ENCODE results near the gene SPATA13.
"Not testable (repeated sequence)": the region's sequence is repeated elsewhere in the genome, so short reads cannot be mapped to it uniquely, and the experiment has no call there.

The SPATA13 gene

GRCh38 chr13:24160458-24161009, at the start of gene SPATA13:
TSS of gene SPATA13 (plus strand) at chr13:24160720. CDS start at chr13:24222930, 62,210 bp downstream.
- peak; percentile 89 for DNase-seq

GRCh38 chr13:24112791-24113190, 47.7 kb upstream of the SPATA13 start:
- no peak for DNase-seq

DNA sequence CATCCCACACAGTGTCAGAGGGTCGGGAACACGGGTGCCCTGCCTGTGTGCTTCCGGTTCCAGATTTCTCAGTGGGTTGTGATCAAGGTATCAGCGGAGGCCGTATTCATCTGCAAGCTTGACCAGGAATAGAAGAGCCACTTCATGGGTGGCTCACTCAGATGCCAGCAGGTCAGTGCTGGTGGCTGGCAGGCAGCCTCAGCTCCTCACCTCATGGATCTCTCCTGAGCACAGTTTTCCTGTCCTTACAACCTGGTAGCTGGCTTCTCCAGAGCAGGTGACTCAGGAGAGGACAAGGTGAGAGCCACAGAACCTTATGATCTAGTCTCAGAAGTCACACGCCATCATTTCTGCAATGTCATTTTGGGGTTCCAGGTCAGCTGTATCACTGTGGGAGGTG, 44.8 kb upstream of the SPATA13 start:
- DNase-seq: no peak

DNA sequence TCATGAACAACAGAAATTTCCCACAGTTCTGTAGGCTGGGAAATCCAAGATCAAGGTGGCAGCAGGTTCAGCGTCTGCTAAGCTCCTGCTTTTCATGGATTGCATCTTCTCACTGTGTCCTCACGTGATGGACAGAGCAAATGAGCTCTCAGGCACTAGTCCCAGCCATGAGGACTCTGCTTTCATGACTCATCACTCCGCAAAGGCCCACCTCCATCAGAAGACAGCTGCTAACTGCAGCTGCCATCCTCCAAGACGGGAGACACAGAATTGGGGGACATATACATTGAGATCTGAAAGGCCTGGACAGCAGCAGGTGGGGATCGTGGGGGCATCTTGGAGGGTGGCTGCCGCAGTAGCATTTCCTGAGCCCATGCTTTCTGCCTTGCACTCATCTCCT, 44.4 kb upstream of the SPATA13 start:
- DNase-seq: no peak

DNA sequence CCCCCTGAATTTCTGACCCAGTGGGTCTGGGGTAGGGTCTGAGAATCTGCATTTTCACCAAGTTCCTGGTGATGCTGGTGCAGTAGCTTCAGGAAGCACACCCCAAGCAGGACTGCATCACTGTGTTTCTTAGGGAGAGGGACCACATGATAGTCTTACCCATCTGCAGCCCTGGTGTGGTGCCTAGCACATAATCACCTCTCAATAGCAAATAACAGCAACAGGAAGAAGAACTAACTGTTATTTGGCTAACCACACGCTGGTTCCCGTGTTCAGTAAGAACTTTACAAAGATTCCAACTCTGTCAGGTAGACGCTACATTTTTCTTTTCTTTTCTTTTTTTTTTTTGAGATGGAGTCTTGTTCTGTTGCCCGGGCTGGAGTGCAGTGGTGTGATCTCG, 41.9 kb upstream of the SPATA13 start:
- no peak for DNase-seq

DNA sequence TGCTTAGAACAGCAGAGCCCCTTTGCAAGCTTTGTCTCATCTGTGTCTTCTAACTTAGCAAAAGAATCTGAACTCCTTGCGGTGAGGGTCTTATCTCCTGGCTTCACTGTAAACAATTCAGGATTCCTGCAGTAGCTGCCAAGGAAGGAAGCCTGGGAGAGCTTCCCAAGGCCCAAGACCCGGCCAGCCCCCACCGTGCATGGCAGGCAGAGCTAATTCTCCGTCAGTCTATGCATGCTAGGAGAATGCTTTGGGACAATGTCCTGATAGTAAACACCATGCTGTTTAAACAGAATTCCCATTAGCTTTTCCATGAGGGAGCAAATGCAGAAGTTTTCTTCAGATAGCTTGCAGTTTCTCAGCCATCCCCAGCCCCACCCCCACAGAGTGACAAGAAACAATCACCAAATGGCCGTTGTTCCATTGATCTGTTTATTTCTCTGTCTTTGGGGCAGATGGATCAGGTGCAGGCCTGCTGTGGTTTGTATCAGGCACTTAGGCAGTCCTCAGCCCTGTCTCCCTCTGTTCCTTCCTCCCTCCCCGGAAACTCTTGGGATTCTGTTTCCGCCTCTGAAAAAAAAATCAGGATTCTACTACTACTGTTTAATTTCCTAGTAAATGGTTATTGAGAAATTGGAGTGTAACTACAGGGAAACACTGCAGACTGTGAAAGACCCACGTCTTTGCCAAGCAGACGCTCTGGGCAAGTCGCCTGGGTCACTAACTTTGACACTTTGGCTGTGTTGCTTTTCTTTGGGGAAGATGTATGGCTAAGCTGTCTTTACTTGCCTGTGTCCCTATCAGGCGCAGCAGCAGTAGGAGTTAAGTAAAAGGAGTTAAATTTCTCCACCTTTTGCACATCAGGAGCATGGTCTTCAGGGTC, 40.7 kb upstream of the SPATA13 start:
- DNase-seq: no peak

DNA sequence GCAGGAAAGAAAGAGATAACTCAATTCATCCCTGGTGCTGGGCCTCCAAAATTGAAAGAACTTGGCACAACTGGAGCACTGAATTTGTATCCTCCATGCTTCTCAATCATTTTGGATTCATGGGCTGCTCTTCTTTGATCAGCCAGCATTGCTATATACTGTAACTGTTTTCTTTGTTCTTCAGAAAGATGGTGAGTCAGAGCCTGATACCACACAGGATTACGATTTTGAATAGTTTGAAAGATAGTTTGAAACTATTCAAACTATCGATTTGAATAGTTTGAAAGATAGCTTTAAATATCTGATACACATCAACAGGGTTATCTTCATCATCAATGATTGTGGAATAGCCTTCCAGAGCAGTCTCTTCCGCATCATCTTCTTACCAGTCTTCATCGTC, 38.5 kb upstream of the SPATA13 start:
- DNase-seq: not testable (repeated sequence)

- no peak for DNase-seq
These were observed 38.0 kb upstream of the SPATA13 start for GRCh38 chr13:24122569-24122968.

DNA sequence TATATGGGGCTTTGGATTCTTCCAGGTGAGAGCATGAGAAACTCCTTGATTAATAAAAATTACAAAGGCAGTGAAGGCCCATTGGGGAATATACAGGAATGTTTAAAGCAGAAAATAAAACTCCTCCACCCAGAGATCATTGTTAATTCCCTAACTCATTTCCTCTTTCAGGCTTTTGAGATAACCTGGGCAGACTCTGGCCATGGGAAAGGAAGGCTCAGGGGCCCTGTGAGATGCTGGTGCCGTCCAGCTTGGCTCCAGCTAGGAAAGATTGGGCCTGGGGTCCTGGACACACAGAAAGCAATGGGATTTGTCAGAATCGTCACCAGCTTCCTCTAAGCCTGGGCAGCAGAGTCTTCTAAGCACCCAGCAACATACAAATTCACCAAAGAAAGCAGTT, 36.8 kb upstream of the SPATA13 start:
- no peak for DNase-seq

DNA sequence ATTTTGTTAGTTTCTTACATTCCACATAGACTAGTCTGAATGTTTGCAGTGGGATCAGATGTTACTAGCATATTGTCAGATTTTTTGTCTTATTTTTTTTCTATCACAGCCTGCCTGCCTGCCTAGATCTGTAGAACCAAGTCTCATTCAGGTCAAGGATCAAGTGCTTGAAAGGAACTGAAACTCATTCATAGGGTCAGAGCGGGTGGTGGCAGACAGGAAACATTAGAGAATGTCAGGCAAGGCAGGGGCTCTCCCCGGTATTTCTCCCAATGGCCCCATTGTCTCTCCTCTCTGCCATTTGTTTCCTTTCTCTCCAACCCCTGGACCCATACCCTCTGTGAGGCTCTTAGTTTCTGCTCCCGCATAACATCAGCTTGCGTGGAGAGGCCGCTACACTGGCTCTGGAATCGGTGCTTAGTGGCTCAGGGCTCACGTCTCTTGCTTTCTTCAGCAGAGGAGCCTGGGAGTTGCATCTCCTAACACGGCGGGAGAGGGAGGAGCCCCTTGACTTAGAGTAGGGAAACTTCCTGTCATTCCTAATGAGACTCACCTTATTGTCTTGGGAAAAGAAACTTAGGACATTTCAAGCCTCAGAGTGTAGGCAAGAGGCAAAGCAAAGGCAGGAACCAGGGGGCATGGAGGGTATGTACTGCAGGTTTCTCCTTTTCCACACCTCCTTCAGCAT, 35.6 kb upstream of the SPATA13 start:
- no peak for DNase-seq

- DNase-seq: no peak
These were observed 33.3 kb upstream of the SPATA13 start for GRCh38 chr13:24127116-24127631.

GRCh38 chr13:24128112-24128511, 32.4 kb upstream of the SPATA13 start:
- DNase-seq: no peak

DNA sequence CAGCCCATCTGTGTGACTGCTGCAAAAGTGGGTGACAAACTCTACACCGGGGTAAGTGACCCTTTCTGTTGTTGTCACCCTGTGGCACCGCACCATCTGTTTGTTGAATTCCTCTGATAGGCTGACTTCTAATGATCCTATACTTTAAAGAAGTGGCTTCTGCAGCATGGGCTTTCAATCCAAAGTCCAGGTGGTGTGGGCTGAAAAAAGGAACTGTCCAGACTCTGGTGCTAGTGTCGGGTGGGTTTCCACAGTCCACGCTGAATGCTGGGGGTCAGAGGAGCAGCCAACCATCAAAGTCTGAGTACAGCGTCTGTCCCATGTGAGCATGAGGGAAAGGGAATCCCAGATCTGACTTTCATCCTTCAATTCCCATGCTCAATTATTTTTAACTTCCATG, 31.6 kb upstream of the SPATA13 start:
- no peak for DNase-seq

DNA sequence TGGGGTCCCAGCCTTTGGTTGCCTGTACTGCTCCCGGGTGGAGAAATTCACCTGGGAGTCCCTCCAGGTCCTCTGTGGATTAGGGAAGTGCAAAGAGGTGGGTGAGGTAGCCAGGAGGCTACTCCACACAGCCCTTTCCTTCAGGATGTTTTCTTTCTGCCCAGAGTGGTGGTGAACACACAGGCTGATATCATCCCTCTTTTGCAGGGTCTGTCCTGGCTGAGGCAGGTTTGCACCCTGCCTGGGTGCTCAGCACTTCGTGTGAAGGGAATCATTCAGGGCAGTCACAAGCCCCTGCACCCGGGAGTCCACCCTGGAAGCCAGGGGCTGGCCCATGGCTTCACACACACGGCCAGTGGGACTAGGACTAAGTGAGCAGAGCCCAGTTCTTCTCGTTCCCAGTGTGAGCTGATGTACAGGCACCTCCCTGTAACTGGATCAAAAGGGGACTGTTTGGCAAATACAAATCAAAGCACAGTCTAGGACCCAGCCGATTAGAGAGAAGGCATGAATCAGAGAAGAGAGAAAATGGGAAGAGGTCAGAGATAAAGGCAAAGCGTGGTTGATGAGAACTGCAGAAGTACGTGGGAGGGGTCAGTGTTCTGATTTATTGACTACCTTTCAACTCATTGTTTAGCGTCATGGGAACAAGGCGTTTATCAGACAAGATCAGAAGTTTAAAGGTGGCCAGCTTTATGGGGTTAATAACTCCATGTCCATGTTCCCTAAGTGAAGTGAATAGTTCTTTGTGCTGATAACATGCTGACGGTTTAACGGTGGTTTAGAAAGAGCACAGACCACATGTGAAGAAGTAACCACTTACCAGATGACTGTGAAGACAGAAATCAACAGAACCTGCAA, 30.4 kb upstream of the SPATA13 start:
- DNase-seq: no peak

DNA sequence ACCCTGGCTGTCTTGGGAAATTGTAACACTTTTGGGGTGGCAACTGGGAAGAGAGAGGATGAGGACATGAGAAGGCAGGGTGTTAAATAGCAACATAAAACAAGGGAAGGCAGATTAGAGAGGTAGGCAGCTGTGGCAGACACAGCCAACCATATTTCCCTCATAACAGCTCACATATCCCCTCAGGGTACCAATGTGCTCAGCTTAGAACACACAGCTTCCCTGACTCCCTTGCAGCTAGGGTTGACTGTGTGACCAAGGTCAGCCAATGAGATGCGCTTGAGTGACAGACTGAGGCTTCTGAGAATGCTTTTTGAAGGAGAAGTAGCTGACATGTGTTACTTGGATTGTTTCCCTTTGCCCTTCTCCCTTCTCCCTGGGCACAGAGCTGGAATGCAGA, 28.8 kb upstream of the SPATA13 start:
- no peak for DNase-seq

- no peak for DNase-seq
These were observed 27.3 kb upstream of the SPATA13 start for GRCh38 chr13:24133021-24133795.

GRCh38 chr13:24134231-24134630, 26.3 kb upstream of the SPATA13 start:
- no peak for DNase-seq

GRCh38 chr13:24134757-24135156, 25.8 kb upstream of the SPATA13 start:
- no peak for DNase-seq

DNA sequence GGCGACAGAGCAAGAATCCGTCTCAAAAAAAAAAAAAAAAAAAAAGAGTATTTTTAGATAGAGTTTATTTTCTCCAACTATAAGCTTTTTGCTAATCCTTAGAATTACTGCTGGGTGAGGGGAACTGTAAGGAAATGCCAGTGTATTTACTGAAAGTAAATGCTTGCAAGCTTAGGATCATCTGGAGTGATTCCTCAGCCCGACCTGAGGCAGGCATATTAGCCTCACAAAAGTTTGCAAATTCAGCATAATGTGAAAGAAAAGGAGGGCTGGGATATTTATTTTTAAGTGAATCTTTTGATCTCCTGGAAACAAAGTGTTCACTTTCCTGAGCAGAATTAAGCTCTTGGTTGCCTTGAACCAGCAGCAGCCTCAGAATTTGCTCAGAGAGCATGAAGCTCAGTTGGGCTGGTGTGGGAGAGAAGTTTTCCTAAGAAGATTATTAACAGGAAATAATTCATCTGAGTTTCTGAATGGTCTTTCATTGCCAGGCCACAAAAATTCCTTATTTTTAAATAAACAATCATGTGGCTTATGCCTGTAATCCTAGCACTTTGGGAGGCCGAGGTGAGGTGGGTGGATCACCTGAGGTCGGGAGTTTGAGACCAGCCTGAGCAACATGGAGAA, 24.7 kb upstream of the SPATA13 start:
- no peak for DNase-seq

- DNase-seq: no peak
These were observed 21.6 kb upstream of the SPATA13 start for GRCh38 chr13:24138911-24139310.

DNA sequence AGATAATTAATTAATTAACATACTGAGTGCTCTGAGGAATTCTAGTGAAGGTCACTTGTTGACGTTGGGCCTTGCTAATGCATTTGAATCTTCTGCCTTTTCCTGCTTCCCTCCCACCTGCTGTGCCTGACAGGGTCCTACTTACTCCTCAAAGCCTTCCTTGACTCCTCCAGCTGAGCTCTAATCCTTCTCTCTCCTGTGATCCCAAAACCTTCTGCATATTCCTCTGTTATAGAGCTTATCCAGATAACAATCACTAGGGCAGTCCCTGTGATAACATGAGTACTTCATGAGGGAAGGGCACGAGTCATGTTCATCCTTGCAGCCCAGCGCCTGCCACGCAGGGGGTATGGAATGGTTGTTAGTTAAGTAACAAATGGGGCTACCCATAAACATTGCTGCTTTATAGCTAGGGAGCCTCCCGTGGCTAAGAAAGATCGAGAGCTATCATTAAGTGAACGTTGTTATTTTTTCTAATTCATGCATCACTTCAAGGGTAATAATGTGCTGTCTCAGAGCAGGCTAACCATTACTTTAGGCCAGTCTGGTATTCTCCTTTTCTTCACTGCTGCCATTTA, 19.1 kb upstream of the SPATA13 start:
- DNase-seq: no peak

Data from activated CD4-positive, alpha-beta T cell treated with anti-CD3 and anti-CD28 coated beads for 1 hour (primary cell).